Neural progenitor cell (in vitro differentiated cells): ENCODE data around the gene LHFPL5.

Source experiments
- CTCF ChIP-seq: fragments of 200-600 bp; sonication (generic); IDR thresholded peaks from 2 replicates; pipeline ENCODE4 v1.5.1; 2017; ENCODE audit warnings: antibody characterized with exemption, mild to moderate bottlenecking
- EZH2 ChIP-seq: fragments of 200-600 bp; sonication (generic); IDR thresholded peaks from 2 replicates; pipeline ENCODE4 v1.6.1; 2017; ENCODE audit warnings: antibody characterized with exemption, mild to moderate bottlenecking, moderate library complexity
- EZH2phosphoT487 ChIP-seq: fragments of 200-600 bp; sonication (generic); IDR thresholded peaks from 2 replicates; pipeline ENCODE4 v1.6.1; 2017; ENCODE audit warnings: antibody characterized with exemption

GRCh38 chr6:35786810-35787209 is 18.3 kb upstream of the LHFPL5 start:
- TF ChIP-seq CTCF (no peak), EZH2 (no peak), EZH2phosphoT487 (no peak)
